ENCODE data around the gene HGF.
"Not testable (repeated sequence)": the region's sequence is repeated elsewhere in the genome, so short reads cannot be mapped to it uniquely, and the experiment has no call there.

The HGF gene

DNA sequence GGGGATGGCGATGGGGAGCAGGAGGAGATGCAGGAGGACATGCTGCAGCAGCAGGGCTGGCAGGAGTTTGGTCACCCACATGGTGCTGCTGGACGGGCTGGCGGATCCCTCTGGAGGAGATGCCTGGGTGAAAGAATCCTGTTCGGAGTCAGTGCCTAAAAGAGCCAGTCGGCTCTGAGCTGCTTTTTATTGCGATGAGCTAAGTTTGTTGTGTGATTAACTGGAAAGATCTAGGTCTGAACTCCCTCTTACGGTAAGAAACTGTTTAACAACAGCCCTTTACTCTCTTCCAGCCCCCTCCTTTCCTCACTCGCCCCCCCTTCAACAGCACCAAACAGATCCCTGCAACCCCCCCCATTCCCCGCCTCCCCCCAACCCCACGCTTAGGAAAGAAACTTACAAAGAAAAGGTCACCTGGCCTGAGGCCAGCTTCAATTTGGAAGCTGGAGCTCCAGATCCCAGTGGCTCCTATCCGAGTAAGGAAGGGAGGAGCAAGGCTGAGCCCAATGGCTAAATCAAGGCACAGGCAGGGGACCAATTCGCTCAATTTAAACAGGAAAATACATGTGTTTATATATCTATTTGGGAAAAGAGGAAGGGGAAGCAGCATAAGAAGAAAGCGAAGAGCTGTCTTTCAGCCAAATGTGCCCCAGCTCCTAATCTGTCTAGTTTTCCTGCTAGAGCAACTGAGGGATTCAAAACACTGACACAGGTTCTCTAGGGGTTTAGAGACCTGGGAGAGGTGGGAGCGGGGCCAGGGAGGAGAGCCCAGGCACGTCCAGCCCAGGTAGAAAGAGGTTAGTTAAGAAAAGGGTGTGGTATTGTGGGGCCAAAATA lies at the start of gene HGF:
HGF (minus strand) TSS at position 157 of the 837 bp plus-strand sequence; CDS start at position 81, 76 bp downstream.
- Mint-ChIP-seq H3K4me3 (no peak within 1 kb of the TSS), H3K36me3 (ENCODE audit: low read depth) (no peaks in the 10 kb centered on the region), H3K27ac (no peak within 1 kb of the TSS), H3K4me1 (ENCODE audit: low read depth) (no peaks in the 10 kb centered on the region), H3K27me3 (no peaks in the 10 kb centered on the region), H3K9me3 (no peaks in the 10 kb centered on the region)
- no peak for DNase-seq

DNA sequence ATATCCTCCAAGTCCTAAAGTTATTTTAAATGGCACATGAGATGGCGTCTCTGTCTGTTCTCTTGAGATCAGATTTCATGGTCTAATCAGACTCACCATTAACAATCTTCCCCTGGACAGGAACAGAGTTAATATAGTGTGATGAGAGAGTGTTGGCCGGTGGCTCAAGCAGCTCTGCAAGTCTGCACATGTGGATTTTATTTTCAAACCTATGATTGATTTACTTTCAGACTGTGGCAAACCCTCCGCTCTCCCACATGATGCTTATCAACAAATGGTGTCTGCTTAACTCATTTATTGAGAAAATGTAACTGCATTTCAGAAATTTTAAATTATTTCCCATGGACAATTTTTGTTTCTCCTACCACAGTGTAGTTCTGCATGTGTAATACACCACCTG lies 46.5 kb upstream of the HGF start:
- no peaks in the 10 kb centered on the region for H3K27me3 Mint-ChIP-seq
- no peaks in the 10 kb centered on the region for H3K36me3 Mint-ChIP-seq (ENCODE audit: low read depth)
- H3K4me3 Mint-ChIP-seq: no peak overlapping the region
- DNase-seq: no peak
- no peaks in the 10 kb centered on the region for H3K9me3 Mint-ChIP-seq
- no peaks in the 10 kb centered on the region for H3K4me1 Mint-ChIP-seq (ENCODE audit: low read depth)
- no peak overlapping the region for H3K27ac Mint-ChIP-seq

DNA sequence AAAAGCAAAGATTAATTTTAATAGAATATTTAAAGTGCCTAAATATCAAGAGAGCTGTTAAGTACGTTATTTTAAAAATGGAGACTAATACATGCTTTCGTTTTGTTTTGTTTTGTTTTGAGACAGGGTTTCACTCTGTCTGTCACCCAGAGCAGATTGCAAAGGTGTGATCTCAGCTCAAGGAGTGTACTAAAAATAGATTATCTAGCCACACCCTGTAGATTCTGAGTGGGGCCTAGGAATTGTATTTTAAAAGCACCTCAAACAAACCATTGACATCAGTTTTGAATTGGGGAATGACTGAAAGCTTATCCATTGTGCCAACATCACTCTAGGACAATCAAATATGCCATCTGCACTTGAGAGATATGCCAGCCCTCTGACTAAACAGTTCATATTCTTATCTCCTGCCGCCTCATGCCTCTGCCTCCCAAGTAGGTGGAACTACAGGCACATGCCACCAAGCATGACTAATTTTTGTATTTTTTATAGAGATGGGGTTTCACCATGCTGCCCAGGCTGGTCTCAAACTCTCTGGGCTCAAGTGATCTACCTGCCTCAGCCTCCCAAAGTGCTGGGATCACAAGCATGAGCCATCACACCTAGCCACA lies 43.1 kb upstream of the HGF start:
- not testable (repeated sequence) for H3K36me3 Mint-ChIP-seq (ENCODE audit: low read depth)

DNA sequence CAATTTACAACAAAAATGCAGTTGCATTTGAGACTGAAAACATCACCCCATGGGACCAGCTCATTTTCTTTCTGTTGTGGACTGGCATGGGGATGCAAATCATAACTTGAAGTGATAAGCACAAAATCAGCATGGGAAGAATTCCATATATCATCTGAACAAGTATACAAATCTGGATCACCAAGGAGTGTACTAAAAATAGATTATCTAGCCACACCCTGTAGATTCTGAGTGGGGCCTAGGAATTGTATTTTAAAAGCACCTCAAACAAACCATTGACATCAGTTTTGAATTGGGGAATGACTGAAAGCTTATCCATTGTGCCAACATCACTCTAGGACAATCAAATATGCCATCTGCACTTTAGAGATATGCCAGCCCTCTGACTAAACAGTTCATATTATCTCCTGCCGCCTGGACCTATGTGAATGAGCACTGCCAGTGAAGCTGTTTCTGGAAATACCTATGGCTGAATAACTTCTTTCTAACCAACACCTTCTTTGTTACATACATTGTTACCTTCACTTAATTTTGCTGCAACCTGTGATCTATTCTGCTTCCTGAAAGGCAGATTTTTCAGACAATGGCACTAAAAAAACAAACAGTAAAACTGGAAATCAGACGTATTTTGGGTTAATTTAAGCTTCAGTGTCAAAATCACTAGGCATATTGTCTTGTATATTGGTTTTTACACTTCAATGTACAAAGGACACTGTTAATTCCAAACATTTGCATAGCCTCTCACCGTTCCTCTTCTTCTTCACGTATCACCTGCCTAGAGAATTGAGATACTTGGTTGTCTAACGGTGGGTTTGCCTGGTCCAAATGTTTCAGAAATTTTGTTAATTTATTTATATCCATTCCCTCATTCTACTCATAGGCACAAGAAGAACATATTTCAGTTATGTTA lies 42.4 kb upstream of the HGF start:
- Mint-ChIP-seq H3K4me3 (no peak overlapping the region), H3K36me3 (ENCODE audit: low read depth) (no peaks in the 10 kb centered on the region), H3K4me1 (ENCODE audit: low read depth) (no peaks in the 10 kb centered on the region), H3K9me3 (peaks cover 3% of the 10 kb centered on the region), H3K27me3 (no peaks in the 10 kb centered on the region), H3K27ac (no peak overlapping the region)
- DNase-seq: no peak

More for the DNA sequence above, 43.1 kb upstream of the HGF start:
- not testable (repeated sequence) for H3K9me3 Mint-ChIP-seq; H3K27me3 Mint-ChIP-seq; H3K4me3 Mint-ChIP-seq; H3K27ac Mint-ChIP-seq; DNase-seq; H3K4me1 Mint-ChIP-seq (ENCODE audit: low read depth)

DNA sequence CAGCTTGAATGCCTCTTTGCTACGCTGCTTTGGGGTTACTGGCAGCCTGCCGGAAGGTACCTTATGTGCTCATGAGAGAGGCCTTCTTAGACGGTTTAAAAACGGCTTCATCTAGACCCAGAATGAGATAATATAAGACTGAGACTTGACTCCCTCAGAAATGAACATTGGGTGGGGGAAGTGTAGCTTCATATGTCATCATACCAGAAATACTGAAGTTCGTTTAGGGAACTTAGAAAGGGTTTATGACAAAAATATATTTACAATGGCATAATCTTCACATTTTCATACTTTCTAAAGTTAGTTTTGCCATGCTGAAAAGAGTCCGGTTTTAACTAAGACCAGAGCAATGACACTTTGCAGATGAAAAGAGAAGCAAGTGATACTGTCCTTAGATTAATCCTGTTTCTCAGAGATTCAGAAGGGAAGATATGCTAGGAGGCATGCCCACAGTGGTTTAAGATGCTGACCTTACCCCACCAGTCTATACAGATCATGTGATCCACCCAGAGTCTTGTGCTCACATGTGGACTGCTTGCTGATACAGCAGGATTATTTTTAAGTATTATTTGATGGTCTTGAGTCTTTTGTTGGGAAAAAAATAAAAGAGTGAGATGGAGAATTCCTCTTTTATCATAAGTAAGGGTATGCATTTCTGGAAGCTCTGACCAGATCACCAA lies 40.8 kb upstream of the HGF start:
- H3K36me3 Mint-ChIP-seq (ENCODE audit: low read depth): no peaks in the 10 kb centered on the region

DNA sequence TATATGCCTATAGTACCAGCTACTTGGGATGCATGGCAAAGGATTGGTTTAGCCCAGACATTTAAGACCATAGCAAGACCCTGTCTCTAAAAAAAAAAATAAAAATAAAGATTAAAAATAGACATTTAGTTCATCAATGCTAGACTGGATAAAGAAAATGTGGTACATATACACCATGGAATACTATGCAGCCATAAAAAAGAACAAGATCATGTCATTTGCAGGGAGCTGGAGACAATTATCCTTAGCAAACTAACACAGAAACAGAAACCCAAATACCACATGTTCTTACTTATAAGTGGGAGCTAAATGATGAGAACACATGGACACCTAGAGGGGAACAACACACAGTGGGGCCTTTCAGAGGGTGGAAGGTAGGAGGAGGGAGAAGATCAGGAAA lies 38.5 kb upstream of the HGF start:
- not testable (repeated sequence) for H3K4me1 Mint-ChIP-seq (ENCODE audit: low read depth); DNase-seq; H3K4me3 Mint-ChIP-seq; H3K27me3 Mint-ChIP-seq; H3K27ac Mint-ChIP-seq; H3K9me3 Mint-ChIP-seq; H3K36me3 Mint-ChIP-seq (ENCODE audit: low read depth)

More for the DNA sequence above, 40.8 kb upstream of the HGF start:
- H3K4me1 Mint-ChIP-seq (ENCODE audit: low read depth): no peaks in the 10 kb centered on the region
- H3K27ac Mint-ChIP-seq: no peak overlapping the region
- no peak for DNase-seq
- peaks cover 5% of the 10 kb centered on the region for H3K9me3 Mint-ChIP-seq
- no peaks in the 10 kb centered on the region for H3K27me3 Mint-ChIP-seq
- no peak overlapping the region for H3K4me3 Mint-ChIP-seq

DNA sequence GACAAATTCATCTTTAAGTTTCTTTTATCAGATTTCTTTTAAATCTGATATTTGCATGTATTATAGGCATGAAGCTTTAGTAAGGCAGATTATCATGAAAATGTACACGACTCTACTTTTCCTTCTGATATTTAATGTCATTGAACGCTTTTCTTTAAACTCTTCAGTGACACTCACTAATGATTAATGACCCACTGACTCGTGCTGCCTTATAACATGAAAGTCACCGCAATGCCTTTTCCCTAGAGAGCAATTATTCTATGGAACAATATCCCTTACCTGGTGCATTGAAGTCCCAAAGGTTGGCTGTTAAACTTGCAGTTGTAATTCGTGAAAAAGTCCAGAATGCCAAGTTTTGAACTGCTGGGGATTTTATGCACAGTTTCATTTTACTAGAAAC lies 33.4 kb upstream of the HGF start:
- H3K36me3 Mint-ChIP-seq (ENCODE audit: low read depth): no peaks in the 10 kb centered on the region
- no peak for DNase-seq
- H3K27ac Mint-ChIP-seq: no peak overlapping the region
- no peaks in the 10 kb centered on the region for H3K27me3 Mint-ChIP-seq
- H3K4me3 Mint-ChIP-seq: no peak overlapping the region
- H3K9me3 Mint-ChIP-seq: peaks cover 6% of the 10 kb centered on the region
- no peaks in the 10 kb centered on the region for H3K4me1 Mint-ChIP-seq (ENCODE audit: low read depth)

DNA sequence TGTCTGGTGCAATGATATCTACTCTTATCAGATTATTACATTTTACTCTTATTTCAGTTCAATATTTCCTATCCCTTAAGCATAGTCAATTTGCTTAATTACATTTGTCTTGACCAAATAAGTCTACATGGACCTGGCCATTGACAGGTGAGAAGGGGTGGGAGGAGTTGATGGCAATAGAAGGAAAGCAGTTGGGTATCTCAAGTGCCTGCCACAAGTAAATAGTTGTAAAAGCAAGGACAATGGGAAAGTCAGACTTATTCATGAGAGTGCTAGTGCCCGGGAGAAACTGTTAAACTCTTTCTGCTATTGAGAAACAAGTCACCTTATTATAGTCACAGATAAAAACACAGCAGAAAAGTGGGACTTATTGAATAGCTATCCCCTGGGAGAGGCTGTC lies 32.4 kb upstream of the HGF start:
- peaks cover 6% of the 10 kb centered on the region for H3K9me3 Mint-ChIP-seq
- no peak overlapping the region for H3K4me3 Mint-ChIP-seq
- no peak overlapping the region for H3K27ac Mint-ChIP-seq
- H3K27me3 Mint-ChIP-seq: no peaks in the 10 kb centered on the region
- H3K4me1 Mint-ChIP-seq (ENCODE audit: low read depth): no peaks in the 10 kb centered on the region
- no peaks in the 10 kb centered on the region for H3K36me3 Mint-ChIP-seq (ENCODE audit: low read depth)
- DNase-seq: no peak

DNA sequence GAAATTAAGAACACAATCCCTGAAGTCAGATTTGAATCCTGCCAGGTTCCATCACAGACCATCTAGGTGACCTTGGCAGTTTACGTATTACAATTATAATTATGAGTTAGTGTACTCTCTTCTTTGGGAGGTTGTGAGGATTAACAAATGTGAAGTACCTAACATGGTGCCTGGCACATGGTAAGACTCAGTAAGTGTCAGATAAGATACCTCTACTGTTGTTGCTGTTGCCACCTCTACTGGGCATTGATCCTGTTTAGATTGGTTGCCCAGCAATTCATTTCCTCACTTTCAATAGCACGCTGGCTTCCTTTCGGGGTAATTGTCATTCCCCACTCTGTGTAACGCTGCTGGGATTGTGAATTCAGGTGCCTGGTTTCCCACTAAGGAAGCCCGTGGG lies 31.7 kb upstream of the HGF start:
- no peaks in the 10 kb centered on the region for H3K36me3 Mint-ChIP-seq (ENCODE audit: low read depth)
- no peak for DNase-seq
- H3K27ac Mint-ChIP-seq: no peak overlapping the region
- H3K4me1 Mint-ChIP-seq (ENCODE audit: low read depth): no peaks in the 10 kb centered on the region
- peaks cover 6% of the 10 kb centered on the region for H3K9me3 Mint-ChIP-seq
- no peak overlapping the region for H3K4me3 Mint-ChIP-seq
- no peaks in the 10 kb centered on the region for H3K27me3 Mint-ChIP-seq

DNA sequence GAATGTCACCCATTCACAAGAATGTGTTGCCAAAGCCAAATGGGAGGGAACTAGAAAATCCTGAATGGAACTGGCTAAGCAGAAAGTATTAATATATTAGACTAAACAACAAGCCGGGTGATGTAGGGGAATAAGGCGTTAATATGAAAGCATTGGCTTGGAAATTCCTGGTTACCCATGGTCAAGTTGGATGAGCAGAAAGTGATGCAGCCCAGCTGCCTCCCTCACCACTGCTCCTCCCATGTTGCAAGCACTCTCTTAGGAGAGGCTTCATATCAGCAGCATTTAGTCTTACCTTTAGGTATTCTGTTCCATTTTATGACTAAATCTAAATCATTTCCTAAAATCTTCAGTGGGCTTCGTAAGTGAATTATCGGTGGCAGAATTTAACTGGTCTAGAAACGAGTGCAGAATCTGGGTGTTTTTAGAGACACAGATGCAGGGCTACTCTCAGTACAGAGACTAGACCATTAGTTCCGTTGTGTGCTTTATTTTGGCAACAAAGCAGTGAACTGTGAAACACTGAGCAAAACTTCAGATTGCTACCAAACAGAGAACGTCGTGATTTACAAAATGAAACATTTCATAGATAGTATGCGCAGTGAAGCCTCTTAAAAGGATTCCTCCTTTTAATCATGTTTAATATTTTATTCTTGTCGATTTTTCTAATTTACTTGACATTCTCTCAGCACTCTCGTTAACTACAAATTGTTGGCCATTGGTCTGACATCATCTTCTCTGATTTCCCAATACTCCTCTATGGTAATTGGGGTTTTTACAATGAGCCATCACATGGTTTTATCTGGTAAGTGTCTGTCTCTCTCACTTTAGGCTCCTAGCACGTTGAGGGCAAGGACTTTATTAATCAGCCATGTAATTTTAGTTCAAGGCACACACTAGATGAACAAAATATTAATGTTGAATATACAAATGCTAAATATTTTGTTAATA lies 22.0 kb upstream of the HGF start:
- DNase-seq: no peak
- no peak overlapping the region for H3K27ac Mint-ChIP-seq
- no peaks in the 10 kb centered on the region for H3K27me3 Mint-ChIP-seq
- no peaks in the 10 kb centered on the region for H3K4me1 Mint-ChIP-seq (ENCODE audit: low read depth)
- peaks cover 2% of the 10 kb centered on the region for H3K9me3 Mint-ChIP-seq
- H3K36me3 Mint-ChIP-seq (ENCODE audit: low read depth): no peaks in the 10 kb centered on the region
- H3K4me3 Mint-ChIP-seq: no peak overlapping the region

DNA sequence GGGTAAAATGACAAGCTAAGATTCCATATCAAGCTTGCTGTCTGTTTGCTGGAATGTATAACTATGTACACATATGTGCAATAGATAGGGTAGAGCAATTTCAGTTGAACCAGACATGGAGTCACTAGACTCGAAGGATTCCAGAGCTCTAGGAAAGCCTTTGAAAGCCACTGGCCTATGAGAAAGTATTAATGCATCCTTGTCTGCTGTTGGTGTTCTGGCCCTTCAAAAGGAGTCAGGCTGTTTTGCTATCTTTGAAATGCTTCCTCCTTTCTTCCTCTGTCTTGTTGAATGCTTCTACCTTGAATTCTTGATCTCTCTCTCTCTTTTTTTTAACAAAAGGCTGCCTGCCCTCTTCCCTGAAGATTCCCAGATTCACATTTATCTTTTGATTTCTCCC lies 20.8 kb upstream of the HGF start:
- Mint-ChIP-seq H3K4me3 (no peak overlapping the region), H3K4me1 (ENCODE audit: low read depth) (no peaks in the 10 kb centered on the region), H3K27ac (no peak overlapping the region), H3K27me3 (no peaks in the 10 kb centered on the region), H3K9me3 (peaks cover 2% of the 10 kb centered on the region), H3K36me3 (ENCODE audit: low read depth) (no peaks in the 10 kb centered on the region)
- no peak for DNase-seq

DNA sequence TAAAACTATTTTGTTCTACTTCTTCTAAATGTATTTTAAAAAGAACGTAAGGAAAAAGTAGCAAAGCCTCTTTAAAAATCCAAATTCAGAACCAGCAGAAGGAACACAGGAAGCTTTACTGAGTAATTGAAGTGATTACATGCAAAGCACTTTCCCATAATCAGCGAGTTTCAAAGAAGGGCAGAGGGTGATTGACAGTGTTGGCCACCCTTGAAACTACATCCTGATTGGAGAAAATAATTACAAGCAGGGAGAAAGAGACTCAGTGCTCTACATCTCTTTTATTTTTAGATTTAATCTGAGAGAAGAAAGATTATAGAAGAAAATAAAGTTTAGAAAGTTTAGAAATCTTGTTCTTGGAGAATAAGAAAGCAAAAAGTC lies 20.3 kb upstream of the HGF start:
- Mint-ChIP-seq H3K9me3 (peaks cover 2% of the 10 kb centered on the region), H3K27me3 (no peaks in the 10 kb centered on the region), H3K27ac (no peak overlapping the region), H3K4me1 (ENCODE audit: low read depth) (no peaks in the 10 kb centered on the region), H3K36me3 (ENCODE audit: low read depth) (no peaks in the 10 kb centered on the region), H3K4me3 (no peak overlapping the region)
- DNase-seq: no peak

DNA sequence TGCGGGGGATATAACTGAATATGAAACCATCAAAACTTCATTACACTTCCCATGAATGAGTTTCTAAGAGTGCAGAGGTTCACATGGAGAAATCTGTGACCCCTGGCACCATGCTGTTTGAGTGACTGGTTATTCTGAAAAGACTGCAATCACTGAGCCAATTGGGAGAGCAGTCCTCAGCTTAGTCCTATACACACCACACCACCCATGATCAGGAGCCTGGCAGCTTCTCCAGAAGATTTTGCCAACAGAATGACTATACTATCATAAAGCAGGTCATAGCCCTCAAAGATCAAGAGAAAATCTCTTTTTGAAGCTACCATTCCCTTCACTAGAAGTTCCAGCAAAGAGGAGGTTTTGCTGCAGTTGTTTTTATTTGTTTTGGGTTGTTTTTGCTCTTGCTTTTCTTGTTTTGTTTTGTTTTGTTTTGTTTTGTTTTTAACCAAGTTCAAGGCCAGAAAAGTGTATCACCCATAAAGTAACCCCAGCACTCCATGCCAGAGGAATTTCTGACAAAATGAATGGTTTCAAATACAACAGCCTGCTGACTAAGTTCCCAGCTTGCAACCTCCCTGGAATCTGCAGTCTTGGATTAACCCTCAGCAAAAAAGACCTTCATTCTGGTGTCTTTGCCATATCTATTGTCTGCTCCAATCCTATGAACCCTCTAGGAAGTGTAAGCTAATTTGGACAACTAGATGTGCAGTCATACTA lies 19.7 kb upstream of the HGF start:
- no peak overlapping the region for H3K27ac Mint-ChIP-seq
- no peaks in the 10 kb centered on the region for H3K36me3 Mint-ChIP-seq (ENCODE audit: low read depth)
- H3K4me1 Mint-ChIP-seq (ENCODE audit: low read depth): no peaks in the 10 kb centered on the region

More for the DNA sequence above, 19.7 kb upstream of the HGF start:
- Mint-ChIP-seq H3K9me3 (peaks cover 2% of the 10 kb centered on the region), H3K4me3 (no peak overlapping the region), H3K27me3 (no peaks in the 10 kb centered on the region)
- no peak for DNase-seq
